HepG2 (cell line): ENCODE data around the gene ARFGAP3.

Source experiments
- FOXJ3 ChIP-seq: sonication (generic); formaldehyde crosslinking; IDR thresholded peaks from 2 replicates; pipeline ENCODE4 v1.4.0; 2020; ENCODE audit warnings: missing genetic modification reagents, mild to moderate bottlenecking, borderline replicate concordance
- FOXK2 ChIP-seq: fragments of 450-650 bp; IDR thresholded peaks from 2 replicates; pipeline ENCODE4 v1.6.1; 2016
- SMC3 ChIP-seq: IDR thresholded peaks from 2 replicates; pipeline ENCODE4 v1.6.1; 2011; ENCODE audit warnings: low read length, improper control_type of control experiment
- TGIF2 ChIP-seq: IDR thresholded peaks from 2 replicates; pipeline ENCODE4 v1.6.1; 2016; ENCODE audit warnings: control low read depth, missing compliant biosample characterization
- TP53 ChIP-seq: sonication (generic); formaldehyde crosslinking; conservative IDR thresholded peaks from 2 replicates; pipeline ENCODE4 v1.4.0; 2020; ENCODE audit warnings: missing genetic modification reagents
- ZNF274 ChIP-seq: sonication (generic); formaldehyde crosslinking; IDR thresholded peaks from 2 replicates; pipeline ENCODE4 v1.5.1; 2020; ENCODE audit warnings: mild to moderate bottlenecking, missing genetic modification reagents
- ZNF317 ChIP-seq: sonication (generic); formaldehyde crosslinking; IDR thresholded peaks from 2 replicates; pipeline ENCODE4 v1.5.0; 2020; ENCODE audit warnings: mild to moderate bottlenecking, missing genetic modification reagents
- ZNF790 ChIP-seq: sonication (generic); formaldehyde crosslinking; IDR thresholded peaks from 2 replicates; pipeline ENCODE4 v1.8.0; 2022; ENCODE audit warnings: missing genetic modification reagents, mild to moderate bottlenecking, borderline replicate concordance
- TF ChIP-seq, protein P1 (sequence below): sonication (generic); formaldehyde crosslinking; IDR thresholded peaks from 2 replicates; pipeline ENCODE4 v1.5.0; 2020; ENCODE audit warnings: mild to moderate bottlenecking, missing genetic modification reagents, moderate library complexity

DNA sequence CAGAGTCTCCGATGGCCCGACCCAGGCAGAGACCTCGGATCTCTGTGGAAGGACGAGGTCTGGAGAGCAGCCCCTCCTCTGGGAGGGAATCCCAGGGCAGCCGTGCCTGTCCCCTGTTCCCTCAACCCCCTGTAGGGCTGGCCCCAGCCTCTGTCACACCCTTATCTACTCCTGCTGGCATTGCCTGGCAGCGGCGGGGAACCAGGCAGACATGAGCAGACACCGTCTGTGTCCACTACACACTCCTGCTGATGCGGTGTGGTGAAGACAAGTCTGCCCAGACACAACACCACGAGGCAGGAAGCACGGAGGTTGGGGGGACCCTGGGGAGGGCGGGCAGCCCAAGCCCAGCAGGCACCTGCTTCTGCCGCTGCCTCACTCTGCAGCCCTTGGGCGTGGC is 83.9 kb downstream of the ARFGAP3 start:
- TF ChIP-seq SMC3 (no peak), TP53 (CRISPR knock-in tag) (no peak), ZNF274 (CRISPR knock-in tag) (no peak), TGIF2 (no peak), FOXJ3 (no peak), FOXK2 (no peak), ZNF317 (no peak), ZNF790 (no peak)
- TF ChIP-seq, protein P1, sequence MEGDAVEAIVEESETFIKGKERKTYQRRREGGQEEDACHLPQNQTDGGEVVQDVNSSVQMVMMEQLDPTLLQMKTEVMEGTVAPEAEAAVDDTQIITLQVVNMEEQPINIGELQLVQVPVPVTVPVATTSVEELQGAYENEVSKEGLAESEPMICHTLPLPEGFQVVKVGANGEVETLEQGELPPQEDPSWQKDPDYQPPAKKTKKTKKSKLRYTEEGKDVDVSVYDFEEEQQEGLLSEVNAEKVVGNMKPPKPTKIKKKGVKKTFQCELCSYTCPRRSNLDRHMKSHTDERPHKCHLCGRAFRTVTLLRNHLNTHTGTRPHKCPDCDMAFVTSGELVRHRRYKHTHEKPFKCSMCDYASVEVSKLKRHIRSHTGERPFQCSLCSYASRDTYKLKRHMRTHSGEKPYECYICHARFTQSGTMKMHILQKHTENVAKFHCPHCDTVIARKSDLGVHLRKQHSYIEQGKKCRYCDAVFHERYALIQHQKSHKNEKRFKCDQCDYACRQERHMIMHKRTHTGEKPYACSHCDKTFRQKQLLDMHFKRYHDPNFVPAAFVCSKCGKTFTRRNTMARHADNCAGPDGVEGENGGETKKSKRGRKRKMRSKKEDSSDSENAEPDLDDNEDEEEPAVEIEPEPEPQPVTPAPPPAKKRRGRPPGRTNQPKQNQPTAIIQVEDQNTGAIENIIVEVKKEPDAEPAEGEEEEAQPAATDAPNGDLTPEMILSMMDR, result no peak
